Tongue (tissue), 2 donors: Measurements from ENCODE around the gene DLST. TPM values are rescaled to one million over a fixed set of nuclear protein-coding genes. Genes with fewer than 3 reads are reported as not detected.
A peak's percentile ranks its signal among the peaks of the same experiment; 100 is the strongest.

Experiments
- DNase-seq: peaks from one replicate; pipeline ENCODE4 v3.0.0-alpha.2; 2015
- total RNA-seq: library from RNA; depleted of rRNA; stranded (reverse); fragments of >200 nt; gene quantifications from one replicate; pipeline ENCODE4 v1.2.3, GENCODE V29; 2014

Gene DLST
- total RNA-seq, 1 donor from 2014 or later, result 78.7 TPM

DNA sequence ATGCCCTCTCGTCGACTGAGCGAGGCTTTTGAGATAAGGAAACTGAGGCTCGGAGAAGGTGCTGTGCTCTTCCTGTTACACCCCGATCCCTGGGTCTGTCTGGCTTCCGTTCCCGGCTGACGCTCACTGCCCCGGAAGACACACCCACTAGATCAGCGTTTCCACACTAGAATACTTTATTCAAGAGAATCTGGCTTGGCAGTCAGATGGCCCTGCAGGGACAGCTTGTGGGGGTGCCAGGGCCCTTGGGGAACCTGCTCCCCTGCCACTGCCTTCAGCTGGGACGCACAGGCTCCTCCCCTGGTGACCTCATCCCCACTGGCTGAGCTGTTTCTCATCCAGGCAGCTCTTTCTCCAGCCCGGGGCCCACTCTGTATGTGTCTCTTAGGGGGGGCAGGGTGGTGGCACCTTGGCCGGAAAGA, 60.0 kb downstream of the DLST start:
- peak; percentile 44 for DNase-seq

DNA sequence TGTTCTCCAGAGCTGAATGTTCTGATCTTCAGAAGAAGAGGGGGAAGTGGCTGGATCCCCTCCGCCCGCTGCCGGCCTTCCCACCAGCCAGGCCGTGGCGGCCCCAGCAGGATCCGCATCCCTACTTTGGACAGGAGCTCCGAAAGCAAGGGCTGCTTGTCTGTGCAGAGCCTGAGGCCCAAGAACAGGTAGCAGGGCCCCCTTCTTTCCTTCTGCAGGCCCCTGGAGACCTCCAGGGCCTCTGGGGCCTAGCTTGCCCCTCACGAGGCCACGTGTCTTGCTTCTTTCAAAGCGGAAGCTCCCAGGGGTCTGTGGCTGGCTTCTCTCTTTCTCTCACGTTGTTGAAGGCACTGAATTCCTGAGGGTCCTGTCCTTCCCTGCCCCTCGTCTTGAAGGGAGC, 60.5 kb downstream of the DLST start:
- no peak for DNase-seq

DNA sequence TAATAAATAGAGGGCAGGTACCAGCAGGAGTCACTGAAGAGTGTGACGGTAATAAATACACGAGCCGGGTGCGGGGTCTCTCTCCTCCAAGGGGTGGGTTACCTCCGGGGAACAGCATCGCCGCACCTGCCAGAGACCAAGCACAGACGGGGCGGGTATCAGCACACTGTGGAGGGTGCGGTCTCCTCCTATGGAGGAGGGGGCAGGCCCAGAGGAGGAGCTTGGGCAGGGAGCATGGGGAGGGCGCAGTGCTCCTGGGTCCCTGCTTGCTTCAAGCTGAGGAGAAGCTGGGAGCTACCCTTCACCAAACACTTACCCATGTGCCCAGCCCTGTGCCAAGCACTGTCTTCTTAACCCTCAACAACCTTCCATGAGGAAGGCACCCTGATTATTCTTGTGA, 60.9 kb downstream of the DLST start:
- DNase-seq, result no peak

DNA sequence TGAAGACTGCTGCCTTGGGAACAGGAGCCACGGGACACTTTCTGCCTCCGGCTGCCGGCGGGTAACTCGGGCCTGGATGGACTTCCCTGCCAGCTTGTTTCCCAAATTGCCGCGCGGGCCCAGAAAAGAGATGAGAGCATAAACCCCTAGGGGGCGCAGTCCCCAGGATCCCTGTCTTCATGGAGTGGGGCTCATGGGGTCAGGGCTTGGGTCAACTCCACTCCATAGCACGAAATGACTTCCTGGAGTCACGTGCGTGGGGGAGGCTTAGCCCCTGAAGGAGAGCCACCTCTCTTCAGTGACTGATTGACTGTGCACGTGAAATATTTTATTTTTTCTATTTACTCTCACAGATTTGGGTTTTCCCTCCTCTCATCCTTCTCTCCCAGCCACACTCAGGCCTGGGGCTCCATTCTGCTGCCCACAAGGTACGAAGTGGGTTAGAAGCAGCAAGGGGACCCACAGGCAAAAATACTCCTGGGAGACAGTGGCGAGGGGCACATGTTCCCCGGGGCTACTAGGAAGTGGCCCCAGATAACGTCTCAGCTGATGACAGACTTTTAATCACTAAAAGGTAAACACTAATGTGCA, 63.6 kb downstream of the DLST start:
- no peak for DNase-seq

DNA sequence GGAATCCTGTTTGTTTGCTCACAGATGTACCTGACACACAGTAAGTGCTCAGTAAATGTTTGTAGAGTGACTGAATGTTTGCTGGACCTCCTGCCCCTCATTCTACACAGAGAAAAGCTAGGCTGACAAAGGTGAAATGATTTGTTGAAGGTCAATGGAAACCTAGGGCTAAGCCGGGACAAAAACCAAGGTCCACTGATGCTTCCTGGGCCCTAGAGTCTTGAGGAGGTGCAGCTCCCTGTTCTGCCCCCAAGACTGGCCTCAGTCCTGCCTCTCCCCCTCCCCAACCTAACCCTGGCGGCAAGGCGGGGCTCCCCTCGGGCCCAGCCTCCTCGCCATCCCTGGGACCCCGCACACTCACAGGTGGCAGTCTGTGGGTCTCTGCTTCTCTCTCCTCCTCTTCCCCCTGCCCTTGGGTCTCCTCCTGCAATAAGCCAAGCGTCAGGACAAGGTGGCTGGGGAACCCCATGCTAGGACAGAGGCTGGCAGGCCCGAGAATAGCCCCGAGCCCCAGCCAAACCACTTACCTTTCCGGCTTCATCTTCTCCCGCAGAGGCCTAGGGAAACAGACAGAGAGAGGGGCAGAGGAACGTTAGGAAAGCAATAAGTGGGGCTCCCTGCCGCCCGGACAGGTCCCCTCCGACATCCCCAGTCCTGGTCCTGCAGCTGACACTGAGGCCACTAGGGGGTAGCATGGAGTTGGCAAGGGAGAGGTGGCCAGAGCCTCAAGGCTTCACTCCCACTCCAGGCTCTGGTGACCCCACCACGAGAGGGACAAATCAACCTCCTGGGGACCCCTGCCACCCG, 64.3 kb downstream of the DLST start:
- DNase-seq, result peak; percentile 92

GRCh38 chr14:74946659-74947281, 65.1 kb downstream of the DLST start:
- peak; percentile 44 for DNase-seq

GRCh38 chr14:74947353-74948227, 65.9 kb downstream of the DLST start:
- no peak for DNase-seq

GRCh38 chr14:74948228-74949175, 66.8 kb downstream of the DLST start:
- peak; percentile 72 for DNase-seq

- no peak for DNase-seq
These were observed 67.5 kb downstream of the DLST start for GRCh38 chr14:74949191-74949601.

DNA sequence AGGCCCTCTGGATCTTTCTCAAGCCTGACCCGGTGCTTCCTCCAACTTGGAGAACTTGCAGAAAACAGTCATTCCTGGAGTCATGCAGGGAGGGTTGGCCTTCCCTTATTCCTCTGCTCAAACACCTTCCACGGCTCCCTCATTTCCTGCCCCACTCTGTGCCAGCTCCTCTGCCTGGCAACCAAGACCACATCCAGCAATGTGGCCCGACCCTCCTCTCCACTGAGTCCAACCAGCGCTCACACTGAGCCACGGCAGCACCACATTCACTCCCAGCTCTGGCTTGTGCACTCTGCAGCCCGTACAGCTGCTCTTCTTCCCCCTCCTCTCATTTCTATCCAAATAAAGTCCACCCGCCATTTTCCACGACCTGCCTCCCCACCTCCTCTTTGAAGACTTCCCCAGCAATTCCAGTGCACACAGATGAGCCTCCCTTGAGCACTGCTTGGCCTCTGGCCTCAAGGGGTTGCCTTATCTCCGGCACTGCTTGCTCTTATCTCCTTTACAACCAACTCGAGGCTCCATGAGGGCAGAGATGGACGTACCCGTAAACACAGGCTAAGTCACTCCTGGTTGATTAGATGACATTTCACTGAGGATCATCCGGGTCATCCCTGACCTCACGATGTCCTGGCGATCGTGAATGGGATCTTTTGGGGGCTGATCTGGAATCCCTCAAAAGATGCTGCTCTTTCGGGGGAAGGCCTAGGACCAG, 68.3 kb downstream of the DLST start:
- DNase-seq, result no peak

GRCh38 chr14:74950795-74951442, 69.2 kb downstream of the DLST start:
- no peak for DNase-seq

- no peak for DNase-seq
These were observed 69.9 kb downstream of the DLST start for GRCh38 chr14:74951443-74952179.

DNA sequence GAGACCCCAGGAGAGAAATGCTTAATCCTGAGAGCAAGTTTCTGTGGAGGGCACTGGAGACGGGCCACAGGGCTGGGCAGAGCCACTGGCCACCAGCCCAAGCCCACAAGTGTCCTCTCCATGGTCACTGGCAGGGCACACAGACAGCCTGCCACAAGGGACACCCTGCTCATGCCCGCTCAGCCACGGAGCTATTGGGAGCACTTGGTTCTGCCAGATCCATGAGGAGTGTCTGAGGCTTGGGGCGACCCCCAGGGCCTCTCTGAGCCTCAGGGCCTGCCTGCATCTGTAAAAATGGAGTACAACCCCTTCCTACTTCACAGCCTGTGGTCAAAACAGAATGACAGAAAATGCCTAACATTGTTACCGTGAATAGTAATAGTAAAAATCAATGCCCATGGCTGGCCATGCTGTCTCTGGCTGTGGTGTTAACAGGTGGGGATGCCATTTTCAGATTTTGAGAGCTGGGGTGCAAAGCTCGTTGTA, 70.5 kb downstream of the DLST start:
- no peak for DNase-seq

- DNase-seq, result peak; percentile 45
These were observed 71.2 kb downstream of the DLST start for GRCh38 chr14:74952697-74953484.
